Measurements from ENCODE around the gene GZMA.
A peak's percentile ranks its signal among the peaks of the same experiment; 100 is the strongest.

GZMA gene

GRCh38 chr5:55110217-55110616 lies 7.8 kb downstream of the GZMA start:
- no peak for DNase-seq

- no peak for DNase-seq
These were observed 10.9 kb downstream of the GZMA start for GRCh38 chr5:55113327-55113726.

- DNase-seq, result no peak
These were observed 11.6 kb downstream of the GZMA start for GRCh38 chr5:55114061-55114460.

GRCh38 chr5:55123365-55123764 lies 20.9 kb downstream of the GZMA start:
- no peak for DNase-seq

GRCh38 chr5:55134053-55134722 lies 31.7 kb downstream of the GZMA start:
- DNase-seq, result no peak

GRCh38 chr5:55136521-55136920 lies 34.1 kb downstream of the GZMA start:
- DNase-seq, result no peak

GRCh38 chr5:55140908-55141665 lies 38.6 kb downstream of the GZMA start:
- no peak for DNase-seq

GRCh38 chr5:55141945-55142690 lies 39.7 kb downstream of the GZMA start:
- no peak for DNase-seq

- DNase-seq, result no peak
These were observed 41.2 kb downstream of the GZMA start for GRCh38 chr5:55143624-55144023.

- no peak for DNase-seq
These were observed 43.6 kb downstream of the GZMA start for GRCh38 chr5:55146080-55146479.

- DNase-seq, result peak; percentile 83
These were observed 44.2 kb downstream of the GZMA start for GRCh38 chr5:55146543-55147151.

GRCh38 chr5:55149308-55149795 lies 46.9 kb downstream of the GZMA start:
- no peak for DNase-seq

- no peak for DNase-seq
These were observed 49.7 kb downstream of the GZMA start for GRCh38 chr5:55151923-55152842.

- DNase-seq, result no peak
These were observed 52.4 kb downstream of the GZMA start for GRCh38 chr5:55154873-55155272.
